Activated T-cell treated with anti-CD3 and anti-CD28 coated beads for 24 hours (primary cell): ENCODE data around the gene ISCA1.
"Not testable (repeated sequence)": the region's sequence is repeated elsewhere in the genome, so short reads cannot be mapped to it uniquely, and the experiment has no call there.

Experiments
- DNase-seq: peaks from one replicate; pipeline ENCODE4 v3.0.0-alpha.2; 2020; ENCODE audit warnings: low read depth

The ISCA1 gene

DNA sequence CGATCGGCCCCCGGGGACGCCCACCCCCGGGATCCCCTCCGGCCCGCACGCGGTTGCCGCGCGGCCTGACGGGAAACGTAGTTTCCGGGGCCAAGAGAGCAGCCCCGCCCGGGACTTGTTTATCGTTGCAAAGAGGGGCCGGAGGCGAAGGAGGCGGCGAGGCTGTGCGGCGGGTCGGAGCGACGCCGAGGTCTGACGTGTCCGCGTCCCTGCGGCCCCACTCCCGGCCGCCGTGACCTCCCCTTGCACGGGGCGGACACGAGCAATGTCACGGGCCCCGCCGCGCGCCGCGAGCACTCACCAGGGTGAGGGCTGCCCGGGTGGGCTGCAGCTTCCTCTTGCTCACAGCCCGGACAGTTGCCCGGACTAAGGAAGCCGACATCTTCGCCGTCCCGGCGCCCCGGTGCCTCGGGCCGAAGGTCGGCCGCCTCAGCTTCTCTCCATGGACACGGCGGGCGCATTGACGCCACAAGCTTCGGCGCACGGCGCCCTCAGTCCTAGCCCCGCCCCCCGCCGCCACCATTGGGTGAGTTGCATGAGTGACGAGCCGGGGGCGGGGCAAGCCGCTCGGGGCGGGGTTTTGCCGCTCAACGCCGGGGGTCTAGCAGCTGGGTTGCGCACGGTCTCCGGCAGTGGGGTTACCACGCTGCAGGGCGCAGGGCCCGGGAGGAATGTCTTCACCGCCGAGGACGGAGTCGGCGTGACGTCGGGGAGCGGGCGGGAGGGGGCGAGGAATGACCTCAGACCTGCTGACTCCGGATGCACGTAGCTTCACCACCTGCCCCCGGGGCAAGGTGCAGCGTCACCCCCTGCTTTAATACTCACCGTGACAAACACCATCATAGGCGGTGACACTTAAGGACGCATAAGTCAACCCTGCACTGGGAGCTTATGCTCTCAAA is at the start of gene ISCA1:
TSS of gene ISCA1 (minus strand) at position 462 of the 902 bp plus-strand sequence. CDS start at position 382, 80 bp downstream.
- peak; percentile 97 for DNase-seq

DNA sequence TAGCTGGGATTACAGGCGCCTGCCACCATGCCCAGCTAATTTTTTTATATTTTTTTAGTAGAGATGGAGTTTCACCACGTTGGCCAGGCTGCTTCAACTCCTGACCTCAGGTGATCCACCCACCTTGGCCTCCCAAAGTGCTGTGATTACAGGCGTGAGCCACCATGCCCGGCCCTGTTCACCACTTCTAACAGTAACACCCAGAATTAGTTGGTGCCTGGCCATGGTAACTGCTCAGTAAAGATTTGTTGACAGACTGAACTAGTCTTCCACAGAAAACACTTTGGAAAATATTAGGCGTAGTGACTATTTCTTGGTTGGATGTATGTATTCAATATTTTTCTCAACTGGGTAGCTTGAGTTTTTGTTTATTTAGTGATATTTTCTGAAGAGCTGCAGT is 47.8 kb upstream of the ISCA1 start:
- no peak for DNase-seq

GRCh38 chr9:86329649-86330048 is 47.3 kb upstream of the ISCA1 start:
- no peak for DNase-seq

DNA sequence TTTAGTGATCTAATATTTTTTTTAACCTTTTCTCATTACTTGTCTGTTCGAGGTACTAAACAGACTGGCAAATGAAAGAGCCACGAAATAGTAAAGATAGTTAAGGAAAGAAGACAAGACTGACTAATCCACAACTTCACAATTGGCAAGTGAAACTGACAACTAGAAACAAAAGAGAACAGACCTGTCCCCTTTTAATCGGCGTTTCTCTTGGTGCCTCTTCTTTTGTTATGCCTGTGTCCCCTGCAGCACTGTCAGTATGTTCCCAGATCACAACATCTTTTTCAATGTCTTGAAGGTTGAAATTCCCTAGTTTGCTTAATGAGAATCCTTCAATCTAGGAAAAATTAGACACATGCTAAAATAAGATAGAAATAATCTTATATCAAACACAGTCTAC is 45.8 kb upstream of the ISCA1 start:
- no peak for DNase-seq

DNA sequence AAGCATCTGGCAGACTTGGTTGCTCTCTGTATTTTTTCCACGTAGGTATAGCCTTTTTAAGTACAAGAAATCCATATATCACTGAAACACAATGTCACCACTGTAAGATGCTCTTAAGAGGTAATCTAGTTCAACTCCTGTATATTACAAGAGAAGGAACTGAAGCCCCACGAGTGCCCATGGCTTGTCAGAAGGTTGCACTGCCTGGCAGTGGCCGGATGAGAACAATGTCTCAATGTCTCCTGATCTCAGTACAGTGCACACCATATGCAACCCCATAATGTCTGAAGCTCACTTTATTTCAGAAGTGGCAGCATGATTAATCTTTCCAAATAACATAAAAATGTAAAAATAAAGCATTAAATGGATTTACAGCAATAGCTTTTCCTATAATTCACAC is 44.2 kb upstream of the ISCA1 start:
- DNase-seq, result no peak

DNA sequence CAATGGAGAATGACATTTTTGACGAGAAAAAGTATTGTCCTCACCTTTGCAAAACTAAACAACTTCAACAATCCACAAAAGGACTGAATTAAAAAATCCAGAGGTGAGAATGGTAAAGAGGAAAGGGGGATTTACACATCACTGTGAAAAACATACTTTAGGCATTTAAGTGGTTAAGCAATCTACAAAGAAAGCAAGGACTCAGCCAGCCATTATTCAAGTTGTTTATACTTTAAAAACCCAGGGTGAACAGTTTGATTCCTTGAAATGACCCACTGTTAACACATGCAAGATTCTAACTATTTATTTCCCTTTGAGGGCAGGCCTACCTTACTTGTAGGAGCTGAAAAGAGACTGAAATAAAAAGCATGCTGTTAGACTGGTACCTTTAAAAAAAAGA is 42.6 kb upstream of the ISCA1 start:
- DNase-seq, result no peak

DNA sequence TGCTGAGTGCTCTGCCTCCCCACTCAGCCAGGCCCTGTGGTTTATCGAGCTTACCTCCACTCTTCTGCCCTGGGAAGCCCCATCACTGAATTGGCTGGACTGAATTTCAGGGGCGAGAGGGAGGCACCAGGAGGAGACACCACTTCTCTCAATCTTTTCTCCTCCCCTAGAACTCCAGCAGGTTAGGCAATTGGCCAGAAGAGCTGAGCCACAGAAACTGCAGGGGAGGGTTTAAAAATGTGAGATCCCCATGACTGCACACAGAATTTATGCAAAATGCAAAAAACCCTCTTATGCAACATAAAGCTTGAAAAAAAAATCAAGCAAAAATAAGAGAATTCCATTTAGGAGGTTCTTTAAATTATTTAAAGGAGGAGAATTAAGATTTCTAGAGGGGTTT is 42.0 kb upstream of the ISCA1 start:
- no peak for DNase-seq

- no peak for DNase-seq
These were observed 40.8 kb upstream of the ISCA1 start for GRCh38 chr9:86322973-86323644.

DNA sequence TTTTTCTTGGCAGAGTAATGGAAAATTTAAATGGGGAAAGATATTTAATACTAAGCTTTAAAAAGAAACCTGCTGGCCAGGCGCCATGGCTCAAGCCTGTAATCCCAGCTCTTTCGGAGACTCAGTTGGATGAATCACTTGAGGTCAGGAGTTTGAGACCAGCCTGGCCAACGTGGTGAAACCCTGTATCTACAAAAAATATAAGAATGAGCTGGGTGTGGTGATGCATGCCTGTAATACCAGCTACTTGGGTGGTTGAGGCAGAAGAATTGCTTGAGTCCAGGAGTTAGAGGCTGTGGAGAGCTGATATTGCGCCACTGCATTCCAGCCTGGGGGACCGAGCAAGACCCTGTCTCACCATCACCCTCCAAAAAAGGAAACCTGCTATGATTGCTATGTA is 39.0 kb upstream of the ISCA1 start:
- DNase-seq, result no peak

GRCh38 chr9:86318187-86318586 is 35.8 kb upstream of the ISCA1 start:
- DNase-seq, result no peak

- DNase-seq, result no peak
These were observed 32.7 kb upstream of the ISCA1 start for GRCh38 chr9:86315078-86315477.

GRCh38 chr9:86312959-86313358 is 30.6 kb upstream of the ISCA1 start:
- DNase-seq, result not testable (repeated sequence)

DNA sequence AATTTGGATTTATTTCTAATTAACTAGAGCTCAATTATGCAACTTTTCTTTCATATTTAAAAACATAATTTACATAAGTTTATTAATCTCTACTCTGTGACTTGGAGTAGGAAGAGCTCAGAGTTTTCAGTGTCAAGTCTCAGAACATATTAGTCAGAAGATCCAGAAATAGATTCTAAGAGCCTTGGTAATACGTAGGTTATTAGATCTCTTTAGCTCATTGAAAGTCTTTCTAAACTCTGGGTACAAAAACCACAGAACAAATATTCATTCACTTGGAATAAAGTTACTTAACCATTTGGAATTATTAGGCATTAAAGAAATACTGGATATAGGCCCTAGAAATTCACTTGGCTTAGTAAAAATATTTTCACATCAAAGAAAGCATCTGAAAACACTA is 26.3 kb upstream of the ISCA1 start:
- no peak for DNase-seq

GRCh38 chr9:86304236-86304730 is 21.9 kb upstream of the ISCA1 start:
- DNase-seq, result no peak

- DNase-seq, result peak; percentile 32
These were observed 21.1 kb upstream of the ISCA1 start for GRCh38 chr9:86303316-86303975.

GRCh38 chr9:86301686-86302085 is 19.3 kb upstream of the ISCA1 start:
- no peak for DNase-seq

DNA sequence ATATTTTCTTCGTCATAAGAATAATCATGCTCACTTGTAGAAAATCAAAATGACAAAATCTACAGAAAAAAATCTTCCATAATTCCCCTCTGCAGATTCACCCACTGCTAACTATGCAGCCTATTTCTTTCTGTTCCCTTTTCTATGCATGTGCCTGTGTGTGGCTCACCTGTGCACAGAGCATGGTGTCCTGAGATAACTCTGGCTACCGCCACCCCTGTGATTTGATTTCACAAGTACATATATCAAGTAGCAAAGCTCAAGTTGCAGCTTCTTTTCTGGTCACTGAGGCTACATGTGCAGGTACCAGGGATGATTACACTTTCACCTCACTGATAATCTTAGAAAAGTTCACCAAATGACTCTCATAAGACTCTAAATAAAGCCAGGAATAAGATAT is 18.4 kb upstream of the ISCA1 start:
- no peak for DNase-seq

- no peak for DNase-seq
These were observed 16.5 kb upstream of the ISCA1 start for GRCh38 chr9:86298873-86299272.

DNA sequence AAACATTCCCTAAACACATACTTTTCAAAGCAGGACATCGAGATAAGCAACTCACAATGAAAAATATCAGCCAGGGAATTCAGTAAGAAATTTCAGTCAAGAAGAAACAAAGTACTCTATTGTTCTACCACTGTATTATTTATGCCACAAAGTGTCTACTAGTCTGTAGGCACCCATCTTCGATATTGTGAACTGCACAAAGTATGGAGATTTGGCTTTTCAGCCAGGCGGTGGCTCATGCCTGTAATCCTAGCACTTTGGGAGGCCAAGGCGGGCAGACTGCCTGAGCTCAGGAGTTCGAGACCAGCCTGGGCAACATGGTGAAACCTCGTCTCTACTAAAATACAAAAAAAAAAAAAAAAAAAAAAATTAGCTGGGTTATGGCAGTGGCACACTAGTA is 8.0 kb upstream of the ISCA1 start:
- not testable (repeated sequence) for DNase-seq

- DNase-seq, result no peak
These were observed 6.3 kb upstream of the ISCA1 start for GRCh38 chr9:86288499-86289198.

- no peak for DNase-seq
These were observed 4.7 kb upstream of the ISCA1 start for GRCh38 chr9:86287013-86287412.

DNA sequence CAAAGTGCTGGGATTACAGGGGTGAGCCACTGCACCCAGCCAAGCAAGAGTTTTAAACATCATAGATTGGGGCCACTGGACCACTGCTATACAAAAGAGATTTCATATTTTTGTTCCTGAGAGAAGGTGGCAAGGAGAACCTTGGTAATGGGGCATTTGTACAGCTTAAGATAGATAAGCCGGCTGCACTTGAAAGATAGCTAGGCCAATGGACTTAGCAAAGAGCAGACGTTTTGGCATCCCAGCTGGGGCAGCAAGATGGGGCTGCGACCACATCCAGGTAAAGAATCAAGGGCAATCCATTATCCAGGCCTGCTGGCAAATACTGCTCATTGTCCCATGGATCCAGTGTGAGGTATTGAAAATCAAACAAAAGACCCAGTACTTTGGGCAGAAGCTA is 3.9 kb upstream of the ISCA1 start:
- DNase-seq, result no peak
